ENCODE measurements around the gene MAP1LC3A.

Gene MAP1LC3A

DNA sequence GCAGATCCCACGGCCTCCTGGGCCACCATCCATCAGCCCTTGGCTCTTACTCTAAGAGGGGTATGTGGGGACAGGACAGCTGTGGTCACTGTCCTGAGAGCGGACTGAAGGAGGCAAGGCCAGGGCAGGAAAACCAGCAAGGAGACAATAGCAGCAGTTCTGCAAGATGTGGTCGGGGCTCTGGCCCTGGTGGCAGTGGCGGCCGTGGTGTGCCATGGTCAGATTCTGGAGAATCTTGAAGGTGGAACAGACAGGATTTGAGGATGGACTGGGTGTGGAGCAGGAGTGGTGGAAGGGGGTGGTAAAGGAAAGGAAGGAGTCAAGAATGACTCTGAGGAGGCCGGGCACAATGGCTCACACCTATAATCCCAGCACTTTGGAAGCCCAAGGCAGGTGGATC, 5.9 kb upstream of the MAP1LC3A start:
- DNase-seq, result no peak

DNA sequence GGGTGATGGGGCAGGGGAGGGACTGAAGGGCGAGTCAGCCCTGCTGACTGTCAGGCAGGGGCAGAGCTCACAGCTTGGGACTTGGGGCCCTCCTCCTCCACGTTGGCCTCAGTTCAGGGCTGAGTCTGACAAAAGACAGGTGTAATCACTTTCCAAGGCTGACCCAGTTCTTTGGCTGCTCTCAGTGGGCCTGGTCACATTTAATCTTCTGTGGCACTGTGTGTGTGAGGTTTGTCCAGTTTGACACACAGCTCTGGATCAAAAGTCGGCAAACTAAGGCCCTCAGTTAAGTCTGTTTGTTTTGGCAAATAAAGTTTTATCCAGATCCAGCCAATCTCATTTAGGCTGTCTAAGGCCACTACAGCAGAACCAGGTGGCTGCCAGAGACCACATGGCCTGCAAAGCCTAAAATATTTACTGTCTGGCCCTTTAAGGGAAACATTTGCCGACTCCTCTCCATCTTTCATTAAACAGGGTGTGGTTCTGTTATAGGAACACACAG, 5.1 kb upstream of the MAP1LC3A start:
- no peak for DNase-seq

DNA sequence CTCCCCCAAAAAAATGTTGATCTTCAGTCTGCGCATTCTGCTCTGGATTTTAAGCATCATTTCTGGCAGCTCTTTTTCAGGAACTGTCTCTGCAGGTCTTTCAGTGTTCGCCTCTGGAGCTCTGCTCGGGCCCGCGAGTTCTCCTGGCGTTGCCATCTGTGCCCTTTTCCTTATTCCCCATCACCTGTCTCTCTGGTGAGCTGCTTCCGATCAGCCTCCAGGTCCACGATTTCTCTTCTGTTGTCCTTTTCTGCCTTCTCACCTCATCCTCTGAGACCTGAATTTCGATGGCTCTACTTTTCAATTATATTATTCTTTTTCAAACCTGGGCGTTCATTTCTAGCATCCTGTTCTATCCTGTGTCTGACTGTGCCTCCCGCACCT, 590 bp upstream of the MAP1LC3A start:
- no peak for DNase-seq

DNA sequence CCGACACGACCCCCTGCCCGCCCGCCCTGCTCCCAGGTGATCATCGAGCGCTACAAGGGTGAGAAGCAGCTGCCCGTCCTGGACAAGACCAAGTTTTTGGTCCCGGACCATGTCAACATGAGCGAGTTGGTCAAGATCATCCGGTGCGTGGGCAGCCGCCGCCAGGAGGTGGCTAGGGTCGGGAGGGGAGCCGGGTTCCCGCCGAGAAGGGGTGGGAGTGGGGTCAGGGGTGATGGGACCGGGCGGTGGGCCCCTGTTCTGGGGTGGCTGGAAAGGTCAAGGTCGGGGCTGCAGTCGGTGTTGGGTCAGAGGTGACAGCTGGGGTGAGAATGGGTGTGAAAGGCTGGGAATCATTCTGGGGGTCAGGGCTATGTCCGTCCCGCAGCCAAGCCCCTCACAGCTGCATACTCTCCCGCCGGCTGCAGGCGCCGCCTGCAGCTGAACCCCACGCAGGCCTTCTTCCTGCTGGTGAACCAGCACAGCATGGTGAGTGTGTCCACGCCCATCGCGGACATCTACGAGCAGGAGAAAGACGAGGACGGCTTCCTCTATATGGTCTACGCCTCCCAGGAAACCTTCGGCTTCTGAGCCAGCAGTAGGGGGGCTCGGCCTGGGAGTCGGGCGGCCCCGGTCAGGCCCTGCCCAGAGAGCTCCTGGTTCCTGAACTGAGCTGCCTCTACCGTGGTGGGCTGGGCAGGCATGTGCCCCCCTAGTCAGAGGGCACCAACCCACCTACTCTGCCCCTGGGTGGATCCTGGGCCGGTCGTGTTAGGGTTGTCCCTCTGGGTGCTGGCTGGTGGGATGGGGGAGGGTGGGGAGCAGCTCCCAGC, 1.0 kb downstream of the MAP1LC3A start:
- DNase-seq, result peak; percentile 44

DNA sequence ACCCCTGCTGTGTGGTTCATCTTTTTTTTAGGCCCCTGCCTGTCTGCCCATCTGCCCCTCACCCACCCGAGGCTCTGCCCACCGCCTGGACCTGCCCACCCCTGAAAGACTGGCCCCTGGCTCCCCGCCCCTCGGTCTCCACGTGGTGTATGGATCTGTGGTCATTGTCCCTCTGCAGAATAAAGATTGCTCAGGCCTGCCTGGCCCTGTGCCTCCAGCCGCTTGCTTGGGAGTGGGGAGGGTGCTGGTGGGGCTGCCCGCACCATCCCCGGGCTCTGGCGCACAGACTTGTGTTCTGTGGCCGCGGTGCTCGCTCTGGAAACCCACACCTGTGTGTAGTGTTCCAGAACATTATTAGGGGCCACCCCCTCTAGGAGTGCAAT, 1.6 kb downstream of the MAP1LC3A start:
- DNase-seq, result no peak

DNA sequence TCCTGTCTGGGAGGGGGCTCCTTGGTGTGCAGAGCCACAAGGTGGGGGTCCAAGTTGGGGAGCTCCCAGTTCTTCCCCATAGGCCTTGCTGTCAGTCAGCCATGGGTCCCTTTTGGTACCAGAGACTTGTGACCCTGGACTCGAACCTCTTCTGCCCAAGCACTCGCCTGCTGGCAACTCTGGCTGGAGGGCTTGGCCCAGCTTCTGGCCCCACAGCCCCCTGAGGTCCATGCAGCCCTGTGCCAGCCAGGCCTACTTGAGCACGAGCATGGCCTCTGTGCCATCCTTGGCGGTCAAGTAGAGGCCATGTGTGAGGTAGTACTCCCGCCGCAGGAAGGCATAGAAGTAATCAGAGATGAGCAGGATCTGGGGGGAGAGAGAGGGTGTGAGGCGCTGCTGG, 2.1 kb downstream of the MAP1LC3A start:
- DNase-seq, result no peak

DNA sequence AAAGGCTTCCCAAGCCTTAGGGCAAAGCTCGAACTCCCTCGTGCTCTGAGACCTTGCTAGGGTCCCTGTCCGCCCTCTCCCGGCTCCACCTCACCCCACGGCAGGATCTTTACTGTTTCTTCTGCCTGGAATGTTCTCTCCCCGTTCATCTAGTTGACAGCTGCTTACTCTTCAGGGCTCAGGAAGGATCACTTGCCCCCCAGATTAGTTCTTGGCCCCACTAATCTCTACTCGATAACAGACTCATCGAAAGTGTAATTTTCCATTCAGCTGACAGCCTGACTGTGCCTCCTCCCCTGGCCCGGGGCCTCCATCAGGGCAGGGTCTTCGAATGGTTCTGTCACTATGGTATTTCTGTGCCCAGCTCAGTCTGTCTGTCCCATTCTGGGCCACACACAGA, 3.1 kb downstream of the MAP1LC3A start:
- DNase-seq, result no peak

DNA sequence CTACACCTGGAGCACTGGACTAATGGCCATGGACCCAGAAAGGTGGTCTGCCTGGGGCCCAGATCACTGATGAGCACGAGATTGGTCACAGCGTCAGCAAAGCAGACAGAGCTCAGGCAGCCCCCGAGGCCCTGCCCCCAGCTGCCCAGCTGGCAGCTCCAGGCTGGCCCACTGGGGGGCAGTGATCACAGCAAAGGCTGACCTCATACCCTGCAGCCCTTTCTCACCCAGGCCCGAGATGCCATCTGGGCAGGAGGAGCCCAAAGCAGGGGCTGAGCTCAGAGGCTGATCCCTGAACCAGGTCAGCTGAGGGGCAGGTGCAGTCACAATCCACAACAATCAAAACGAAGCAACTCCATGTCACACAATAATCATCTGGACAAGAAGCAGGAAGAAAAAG, 4.1 kb downstream of the MAP1LC3A start:
- DNase-seq, result no peak

DNA sequence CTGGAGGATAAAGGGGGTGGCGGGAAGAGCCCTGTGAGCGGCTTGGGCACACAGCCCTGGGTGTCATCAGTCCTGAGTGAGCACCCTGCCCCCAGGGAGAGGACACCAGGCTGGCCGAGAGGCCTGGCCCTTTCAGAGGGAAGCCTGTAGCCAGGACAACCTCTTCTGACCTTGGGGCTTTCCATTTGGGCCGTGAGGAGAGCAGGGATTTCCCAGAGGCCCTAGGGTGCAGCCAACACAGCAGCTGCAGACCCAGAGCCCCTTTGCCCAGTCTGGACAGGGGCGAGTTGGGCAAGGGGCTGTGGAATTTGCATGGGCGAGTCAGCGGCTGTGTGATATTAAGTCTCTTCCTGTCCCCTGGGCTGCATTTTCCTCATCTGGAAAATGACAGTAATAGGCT, 6.3 kb downstream of the MAP1LC3A start:
- DNase-seq, result no peak

DNA sequence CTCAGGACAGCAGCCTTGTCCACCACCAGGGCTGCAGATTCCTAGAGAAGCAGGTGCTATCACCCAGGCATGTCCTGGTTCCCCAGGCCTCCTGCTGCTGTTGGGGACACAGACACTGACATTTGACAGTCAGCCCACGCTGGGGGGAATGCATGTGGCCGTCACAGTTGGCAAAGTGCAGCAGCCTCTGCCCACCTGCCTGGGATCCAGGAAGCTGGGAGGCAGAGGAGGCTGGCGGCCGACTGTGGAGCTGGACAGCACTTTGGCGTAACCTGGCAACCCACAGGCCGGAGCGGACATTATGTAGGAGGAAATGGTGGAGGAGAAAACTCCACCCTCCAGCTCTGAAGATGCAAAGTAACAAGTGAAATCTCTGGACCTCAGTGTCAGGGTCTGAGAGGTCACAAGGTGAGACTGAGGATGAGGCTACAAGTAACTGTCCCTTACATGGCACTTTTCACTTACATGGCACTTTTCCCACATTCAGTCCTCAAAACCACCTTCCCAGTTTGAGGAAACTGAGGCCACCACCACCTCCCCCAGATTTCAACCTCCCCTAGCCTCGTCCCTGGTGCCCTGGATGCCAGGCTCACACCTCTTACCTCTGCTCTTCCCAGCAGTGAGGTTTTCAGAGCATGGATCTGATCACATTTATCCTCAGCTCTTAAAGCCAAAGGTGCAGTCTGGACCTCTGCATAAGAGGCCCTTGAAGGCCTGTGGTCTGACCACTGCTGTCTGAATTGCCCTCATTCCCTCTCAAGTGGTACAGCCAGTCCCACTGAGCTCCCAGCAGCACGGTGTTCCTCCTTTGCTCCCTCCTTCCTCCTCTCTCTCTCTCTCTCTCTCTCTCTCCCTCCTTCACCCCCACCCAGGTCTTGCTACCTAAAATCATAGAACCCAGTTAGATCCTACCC, 8.7 kb downstream of the MAP1LC3A start:
- no peak for DNase-seq

DNA sequence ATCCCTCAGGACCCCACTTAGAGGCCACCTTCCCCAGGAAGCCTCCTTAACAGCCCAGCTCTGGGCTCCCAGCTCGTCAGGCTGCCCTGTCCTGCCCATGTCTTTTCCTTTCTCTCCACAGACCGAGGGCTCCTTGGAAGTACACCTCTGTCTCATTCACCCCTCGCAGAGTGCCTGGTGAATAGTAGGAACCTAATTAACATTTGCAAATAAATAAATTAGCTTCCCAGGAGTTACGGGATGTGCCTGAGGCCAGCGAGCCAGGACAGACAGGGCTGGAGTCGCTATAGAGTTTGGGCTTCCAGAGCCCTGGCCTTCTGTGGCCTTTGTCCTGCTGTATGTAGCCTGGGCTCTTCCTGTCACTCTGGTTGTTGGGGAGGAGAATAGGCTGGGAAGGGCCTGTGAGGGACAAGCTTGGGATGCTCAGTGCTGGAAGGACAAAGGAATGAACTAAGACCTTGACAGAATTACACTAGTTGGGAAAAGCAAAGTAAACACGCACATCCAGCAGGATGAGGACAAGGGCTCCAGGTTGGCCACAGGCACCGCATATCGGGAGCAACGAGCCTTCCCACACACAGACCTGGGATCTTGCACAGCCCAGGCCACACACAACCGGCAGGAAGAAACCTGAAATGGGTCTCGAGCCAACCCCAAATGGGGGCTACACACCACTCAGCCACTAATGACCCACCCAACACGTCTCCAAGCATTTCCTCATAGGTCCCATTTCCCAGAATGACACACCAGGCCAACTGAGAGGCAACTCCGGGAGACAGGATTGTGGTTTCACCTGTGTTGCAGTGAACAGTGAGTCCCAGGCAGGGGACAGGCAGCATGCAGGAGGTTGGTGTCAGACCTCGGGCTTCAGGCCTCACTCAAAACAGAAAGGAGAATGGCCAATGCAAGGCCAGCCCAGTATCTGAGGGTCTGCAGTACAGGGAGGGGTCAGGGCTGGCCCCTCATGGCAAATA, 9.7 kb downstream of the MAP1LC3A start:
- DNase-seq, result no peak

DNA sequence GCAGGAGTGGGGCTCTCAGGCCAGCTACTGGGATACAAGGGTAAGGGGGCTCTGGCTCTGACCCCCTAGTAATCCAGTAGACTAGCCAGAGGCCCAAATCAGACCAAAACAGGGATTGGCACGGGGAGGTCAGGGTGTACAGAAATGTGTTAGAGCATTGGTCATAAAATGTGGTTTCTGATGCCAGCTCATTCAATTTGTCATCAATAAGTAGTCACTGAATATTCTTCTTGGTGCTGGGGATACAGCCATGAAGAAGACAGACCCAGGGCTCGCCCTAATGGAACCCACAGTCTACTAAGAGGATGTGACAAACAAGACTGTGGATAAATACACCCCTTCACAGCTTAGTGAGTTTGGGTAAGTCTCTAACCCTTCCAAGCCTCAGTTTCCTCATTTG, 11.1 kb downstream of the MAP1LC3A start:
- no peak for DNase-seq

DNA sequence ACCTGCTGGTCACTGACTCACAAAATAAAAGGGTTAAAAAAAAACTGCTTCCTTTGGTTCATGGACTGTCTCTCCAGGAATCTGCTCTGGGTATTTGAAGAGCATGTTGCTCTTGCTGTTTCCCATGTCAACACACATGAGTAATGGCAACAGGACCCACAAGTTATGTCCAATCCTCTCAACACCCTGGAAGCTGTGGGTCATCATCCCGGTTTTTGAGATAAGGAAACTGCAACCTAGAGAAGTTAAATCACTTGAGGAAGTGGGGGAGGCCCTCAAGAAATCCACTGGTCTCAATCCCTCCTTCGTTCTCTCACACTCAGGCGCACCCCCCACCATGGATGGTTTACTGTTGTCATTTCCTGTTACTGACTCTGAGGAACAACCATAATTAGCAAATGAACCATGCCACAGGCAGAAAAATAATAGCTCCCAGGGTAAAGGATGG, 12.4 kb downstream of the MAP1LC3A start:
- DNase-seq, result no peak

DNA sequence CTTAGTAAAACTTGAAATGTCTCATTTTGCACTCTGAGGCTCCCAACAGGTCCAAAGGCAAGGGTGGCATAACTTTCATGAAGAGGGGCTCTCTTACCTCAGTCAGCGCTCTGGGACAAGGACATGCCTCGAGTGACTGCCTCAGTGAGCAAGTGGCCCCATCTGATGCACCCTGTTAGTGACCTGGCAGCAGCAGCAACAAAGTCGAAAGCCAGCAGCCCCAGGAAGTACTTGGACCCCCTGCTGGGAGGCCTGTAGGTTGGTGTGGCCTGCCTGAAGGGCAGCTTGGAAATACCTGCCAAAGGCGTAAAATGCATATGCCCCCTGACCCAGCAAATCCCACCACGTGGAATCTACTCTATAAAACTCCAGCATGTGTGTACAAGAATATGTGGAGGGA, 13.2 kb downstream of the MAP1LC3A start:
- DNase-seq, result no peak

DNA sequence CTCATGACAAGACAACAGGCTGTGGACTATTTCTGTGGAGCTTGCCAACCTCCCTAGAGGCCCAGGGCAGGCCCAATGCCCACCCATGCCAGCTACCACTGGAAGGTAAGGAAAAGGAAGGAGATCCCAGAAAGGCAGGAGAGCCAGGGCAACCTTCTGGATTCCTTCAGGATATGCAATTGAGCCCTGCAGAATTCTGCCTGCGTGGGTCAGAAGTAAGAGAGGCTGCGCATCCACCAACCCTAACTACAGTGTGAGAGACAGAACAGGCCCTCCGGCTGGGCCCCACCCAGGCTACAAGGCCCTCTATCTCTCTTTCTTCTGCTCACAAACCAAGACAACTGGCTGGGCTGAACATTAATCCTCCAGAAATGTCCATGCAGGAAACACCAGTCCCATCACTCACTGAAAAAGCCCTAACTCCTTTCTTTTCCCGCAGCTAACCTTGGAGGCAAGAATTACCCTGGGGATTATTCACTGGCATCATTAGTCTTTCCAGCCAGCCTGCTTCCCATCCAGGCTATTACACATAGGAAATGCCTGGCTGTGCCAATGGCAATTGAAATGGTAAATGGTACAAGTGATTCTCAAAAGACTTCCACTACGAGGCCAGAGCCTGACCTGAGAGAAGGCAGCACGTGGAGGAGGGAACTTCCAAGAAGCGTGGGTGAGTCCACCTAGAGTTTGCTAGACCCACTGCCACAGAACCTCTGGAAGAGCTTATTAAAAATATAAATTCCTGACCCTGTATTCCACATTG, 15.2 kb downstream of the MAP1LC3A start:
- DNase-seq, result no peak

DNA sequence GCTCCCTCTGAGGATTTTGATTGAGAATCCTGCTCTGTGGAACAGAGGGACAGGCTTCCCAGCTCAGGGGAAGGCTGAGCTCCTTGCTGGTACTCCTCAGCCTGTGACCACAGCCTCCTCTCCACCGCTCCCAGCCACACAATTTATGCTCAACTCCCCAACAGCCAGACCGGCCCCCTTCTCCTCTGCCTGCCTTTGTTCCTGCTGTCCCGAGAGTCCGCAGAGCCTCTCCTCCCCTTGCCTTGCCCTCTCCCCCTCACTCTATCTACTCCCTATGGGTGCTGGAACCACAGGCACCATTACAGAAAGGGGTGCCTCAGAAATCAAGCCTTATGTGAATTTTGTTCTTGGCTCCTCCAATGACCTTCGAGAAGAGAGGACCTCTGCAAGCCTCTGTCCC, 15.9 kb downstream of the MAP1LC3A start:
- no peak for DNase-seq

DNA sequence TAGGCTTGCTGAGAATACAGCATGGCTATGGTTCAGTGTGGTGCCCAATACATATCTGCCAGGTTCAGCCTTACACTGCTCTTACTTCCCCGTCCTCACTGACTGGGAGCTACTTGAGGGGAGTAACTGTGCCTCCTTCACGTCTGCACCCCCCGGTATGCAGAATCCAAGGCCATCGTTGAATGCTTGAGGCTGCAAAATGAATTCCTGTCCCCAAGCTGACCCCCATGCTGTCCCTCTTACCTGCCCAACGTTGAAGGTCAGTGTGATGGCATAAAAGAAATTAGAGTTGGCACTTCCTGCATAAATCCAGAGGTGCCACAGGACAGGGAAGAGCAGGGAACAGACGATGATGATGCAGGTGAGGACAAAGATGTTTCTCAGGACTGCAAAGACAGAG, 16.3 kb downstream of the MAP1LC3A start:
- DNase-seq, result no peak

DNA sequence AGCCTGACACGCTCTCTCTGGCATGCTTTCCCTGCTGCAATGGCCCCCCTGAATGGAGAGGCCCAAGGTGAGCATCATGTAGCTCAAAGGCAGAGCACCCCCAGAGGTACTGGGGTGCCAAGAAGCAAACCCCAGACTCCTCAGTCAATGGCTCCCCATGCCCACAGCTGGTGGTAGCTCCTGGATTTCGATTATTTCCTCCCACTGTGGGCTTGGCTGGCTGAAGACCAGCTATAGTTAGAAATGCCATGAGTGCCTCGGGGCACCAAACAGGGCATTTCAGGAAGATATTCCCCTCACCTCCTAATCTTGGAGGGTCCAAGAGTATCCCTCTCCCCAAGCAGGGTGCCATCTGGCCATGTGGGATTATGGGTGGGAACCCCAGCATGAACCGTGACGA, 16.8 kb downstream of the MAP1LC3A start:
- no peak for DNase-seq

DNA sequence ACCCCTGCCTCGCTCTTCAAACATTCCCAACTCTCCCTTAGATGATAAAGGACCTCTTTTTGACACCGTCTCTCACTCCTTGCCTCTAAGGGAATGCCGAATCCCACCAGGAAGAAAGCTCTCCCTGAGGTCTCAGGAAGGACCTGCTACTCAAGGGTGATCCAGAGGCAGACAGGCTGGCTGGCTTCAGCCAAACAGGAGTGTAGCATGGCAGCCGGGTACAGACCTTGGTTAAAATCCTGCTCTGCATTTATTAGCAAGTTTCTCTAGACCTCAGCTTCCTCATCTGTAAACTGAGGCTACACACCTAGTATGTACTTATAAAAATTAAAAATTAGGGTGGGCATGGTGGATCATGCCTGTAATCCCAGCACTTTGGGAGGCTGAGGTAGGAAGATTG, 17.2 kb downstream of the MAP1LC3A start:
- DNase-seq, result no peak

DNA sequence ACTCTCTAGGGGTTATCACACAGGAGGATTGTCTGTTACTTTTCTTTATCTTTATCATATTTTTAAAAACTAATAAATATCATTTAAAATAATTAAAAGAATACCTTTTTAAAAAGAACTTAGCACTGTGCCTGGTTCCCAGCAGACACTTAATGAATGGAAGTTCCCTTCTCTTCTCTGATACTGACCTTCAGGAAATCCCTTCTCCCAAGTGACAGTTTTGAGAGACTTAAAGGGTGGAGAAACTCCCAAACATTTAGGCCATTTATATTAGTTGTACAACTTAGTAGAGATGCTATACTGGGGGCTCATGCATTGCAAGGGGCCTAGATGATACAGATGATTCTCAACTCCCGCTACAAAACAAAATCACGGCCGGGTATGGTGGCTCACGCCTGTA, 18.5 kb downstream of the MAP1LC3A start:
- no peak for DNase-seq

DNA sequence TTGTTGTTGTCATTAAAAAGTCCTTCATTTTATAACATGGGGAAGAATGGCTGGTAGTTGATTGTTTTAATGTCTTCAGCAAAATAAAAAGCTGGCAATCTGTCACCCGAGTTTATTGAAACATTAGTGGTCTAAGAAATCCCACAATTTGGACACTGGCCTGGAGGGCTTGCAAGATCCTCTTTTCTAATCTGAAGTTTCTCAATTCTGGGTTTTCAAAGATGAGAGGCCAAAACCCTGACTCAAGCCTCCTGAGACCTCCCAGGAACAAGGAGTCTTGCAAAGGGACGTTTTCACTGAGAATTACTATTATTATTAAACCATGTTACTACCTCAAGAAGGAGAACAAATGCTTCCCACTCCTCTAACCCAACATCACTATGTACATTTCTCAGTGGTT, 19.5 kb downstream of the MAP1LC3A start:
- no peak for DNase-seq

DNA sequence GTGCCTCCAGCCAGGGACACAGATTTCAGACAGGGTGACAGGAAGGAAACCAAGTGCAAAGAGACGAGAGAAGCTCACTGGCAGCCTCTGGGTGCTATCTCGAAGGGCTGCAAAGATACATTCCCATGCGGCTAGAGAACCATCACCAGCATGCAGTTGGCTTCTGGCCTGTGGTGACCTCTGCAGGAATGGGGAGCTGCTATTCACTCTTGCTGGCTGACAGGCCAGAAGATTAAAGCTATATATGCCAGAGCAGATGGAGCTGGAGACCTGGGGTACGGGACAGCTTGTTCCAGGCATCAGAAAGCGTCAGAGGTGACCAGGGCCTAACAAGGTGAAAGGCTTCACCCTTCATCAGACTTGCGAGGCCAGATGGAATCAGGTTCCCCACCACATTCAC, 20.0 kb downstream of the MAP1LC3A start:
- DNase-seq, result no peak
